HS-5 (cell line): Measurements from ENCODE around the gene NUDT21.
A peak's percentile ranks its signal among the peaks of the same experiment; 100 is the strongest.
"Not testable (repeated sequence)": the region's sequence is repeated elsewhere in the genome, so short reads cannot be mapped to it uniquely, and the experiment has no call there.

Source experiments
- DNase-seq: peaks from one replicate; pipeline ENCODE4 v3.0.0-alpha.2; 2012; ENCODE audit warnings: low read depth

The NUDT21 gene

GRCh38 chr16:56450986-56451752 lies at the start of gene NUDT21, which contains the start of gene OGFOD1:
Gene NUDT21, minus strand, starts transcription at chr16:56451332. Its CDS starts 130 bp downstream, at chr16:56451202.
Gene OGFOD1, plus strand, starts transcription at chr16:56451554. Its CDS starts 59 bp downstream, at chr16:56451613.
- DNase-seq = peak; percentile 89

DNA sequence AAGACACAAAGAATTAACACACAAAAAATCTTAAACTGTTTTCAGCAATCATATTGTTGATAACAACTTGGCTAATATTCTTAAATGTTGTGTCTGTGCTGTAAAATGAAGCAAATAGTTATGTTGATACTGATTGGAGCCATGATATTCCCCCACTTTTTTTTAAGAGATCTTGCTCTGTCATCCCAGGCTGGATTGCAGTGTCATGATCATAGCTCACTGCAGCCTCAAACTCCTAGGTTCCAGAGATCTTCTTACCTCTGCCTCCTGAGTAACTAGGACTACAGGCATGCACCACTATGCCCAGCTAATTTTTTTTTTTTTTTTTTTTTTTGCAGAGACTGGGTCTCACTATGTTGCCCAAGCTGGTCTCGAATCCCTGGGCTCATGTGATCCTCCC lies 42.7 kb upstream of the NUDT21 start:
- no peak for DNase-seq

DNA sequence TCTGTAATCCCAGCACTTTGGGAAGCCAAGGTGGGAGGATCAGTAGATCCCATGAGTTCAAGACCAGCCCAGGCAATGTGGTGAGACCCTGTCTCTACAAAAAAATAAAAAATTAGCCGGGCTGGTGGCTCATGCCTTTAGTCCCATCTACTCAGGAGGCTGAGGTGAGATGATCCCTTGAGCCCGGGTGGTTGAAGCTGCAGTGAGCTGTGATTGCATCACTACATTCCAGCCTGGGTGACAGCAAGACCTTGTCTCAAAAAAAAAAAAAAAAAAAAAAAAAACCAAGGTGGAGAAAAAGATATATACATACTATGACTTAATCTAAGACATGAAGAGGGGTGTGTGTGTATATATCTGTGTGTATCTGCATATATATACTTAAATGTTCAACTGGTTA lies 42.0 kb upstream of the NUDT21 start:
- DNase-seq = no peak

- DNase-seq = no peak
These were observed 40.6 kb upstream of the NUDT21 start for GRCh38 chr16:56491657-56492261.

GRCh38 chr16:56488868-56489267 lies 37.7 kb upstream of the NUDT21 start:
- DNase-seq = not testable (repeated sequence)

GRCh38 chr16:56488035-56488434 lies 36.9 kb upstream of the NUDT21 start:
- no peak for DNase-seq

GRCh38 chr16:56483394-56483793 lies 32.3 kb upstream of the NUDT21 start:
- no peak for DNase-seq

DNA sequence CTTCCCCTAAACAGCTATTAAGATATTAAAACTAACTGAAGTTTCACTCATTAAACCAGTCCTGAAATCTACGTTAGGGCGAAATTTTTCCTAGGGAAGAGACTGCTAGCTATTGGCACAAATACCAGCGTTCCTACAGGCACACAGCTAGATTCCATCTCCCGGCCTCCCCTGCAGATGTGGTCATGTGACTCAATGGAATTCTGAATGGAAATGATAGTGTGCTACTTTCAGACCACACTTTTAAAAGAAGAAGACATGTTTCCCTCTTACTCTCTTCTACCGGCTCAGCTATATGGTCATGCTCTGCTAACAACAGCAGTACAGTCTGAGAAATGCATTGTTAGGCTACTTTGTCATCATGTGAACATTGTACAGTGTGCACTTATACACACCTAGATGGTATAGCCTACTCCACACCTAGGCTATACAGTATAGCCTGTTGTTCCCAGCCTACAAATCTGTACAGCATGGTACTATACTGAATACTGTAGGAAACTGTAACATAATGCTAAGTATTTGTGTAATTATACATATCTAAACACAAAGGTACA lies 31.6 kb upstream of the NUDT21 start:
- no peak for DNase-seq

GRCh38 chr16:56481468-56482122 lies 30.5 kb upstream of the NUDT21 start:
- no peak for DNase-seq

GRCh38 chr16:56480776-56481467 lies 29.8 kb upstream of the NUDT21 start:
- DNase-seq = no peak

DNA sequence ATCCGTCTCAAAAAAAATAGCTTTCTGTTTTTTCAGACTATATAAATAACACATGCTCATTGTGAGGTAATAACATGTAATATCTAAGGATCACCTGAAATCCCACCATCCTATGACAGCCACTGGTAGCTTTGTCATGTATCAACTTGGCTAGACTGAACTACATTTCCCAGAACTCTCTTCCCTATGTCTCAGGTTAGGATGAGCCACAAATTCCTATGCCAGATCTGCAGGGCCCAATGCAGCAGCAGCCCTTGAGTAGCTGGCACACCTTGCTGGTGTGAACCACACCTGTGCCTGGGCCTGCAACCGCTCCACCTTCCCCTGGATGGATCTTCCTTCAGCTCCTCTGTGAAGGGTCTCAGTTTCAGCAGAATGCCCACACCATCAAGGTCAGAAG lies 28.3 kb upstream of the NUDT21 start:
- DNase-seq = no peak

GRCh38 chr16:56478281-56479049 lies 27.3 kb upstream of the NUDT21 start:
- DNase-seq = no peak

DNA sequence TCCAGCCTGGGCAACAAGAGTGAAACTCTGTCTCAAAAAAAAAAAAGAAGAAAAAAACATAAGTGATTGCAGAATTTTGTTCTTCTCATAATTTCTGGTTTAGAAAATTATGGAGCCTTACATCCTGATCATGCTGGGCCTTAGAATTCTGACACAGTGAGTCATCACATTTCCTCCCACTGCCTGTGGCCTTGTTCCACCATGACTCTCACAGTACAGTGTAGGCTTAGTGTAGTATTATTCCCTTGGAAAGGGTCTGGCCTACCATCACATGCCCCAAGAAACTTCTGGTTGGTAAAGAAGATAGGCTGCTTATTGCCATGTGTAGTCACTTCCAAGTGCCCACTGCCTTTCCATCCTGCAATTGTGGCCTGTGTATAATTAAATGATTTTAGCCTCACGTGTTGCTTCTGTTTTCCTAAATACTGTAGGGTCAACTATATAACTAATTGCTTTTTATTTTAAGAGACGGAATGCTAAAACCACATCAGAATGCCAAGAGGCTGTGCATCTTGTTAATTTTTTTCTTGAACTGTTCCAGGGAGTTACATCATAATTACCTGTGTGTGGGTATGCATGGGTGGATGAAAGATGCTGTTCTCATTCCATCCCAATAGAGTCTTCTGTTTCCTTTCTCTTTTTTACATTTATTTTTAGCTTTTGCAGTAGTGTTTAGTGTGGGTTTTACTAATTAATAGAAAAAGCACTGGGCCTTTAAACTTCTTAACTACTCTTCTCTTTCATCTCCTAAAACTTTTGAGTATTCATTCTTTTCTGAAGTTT lies 26.2 kb upstream of the NUDT21 start:
- DNase-seq = peak; percentile 75

GRCh38 chr16:56475201-56475600 lies 24.1 kb upstream of the NUDT21 start:
- DNase-seq = no peak

DNA sequence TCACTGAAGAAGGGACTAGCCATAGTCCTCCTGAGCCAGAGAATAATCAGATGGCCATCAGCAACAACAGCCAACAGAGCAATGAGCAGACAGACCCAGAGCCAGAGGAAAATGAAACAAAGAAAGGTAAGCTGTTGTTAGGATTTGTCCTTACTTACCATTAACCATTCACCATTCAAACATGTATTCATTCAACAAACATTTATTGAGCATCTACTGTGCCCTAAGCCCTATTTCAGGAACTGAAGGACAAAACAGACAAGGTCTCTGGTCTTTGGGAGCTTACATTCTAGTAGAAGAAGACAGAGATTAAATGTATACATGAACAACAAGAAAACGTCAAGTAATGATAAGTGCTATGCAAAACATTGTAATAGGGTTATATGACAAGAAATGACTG lies 19.5 kb upstream of the NUDT21 start:
- DNase-seq = no peak

- no peak for DNase-seq
These were observed 19.1 kb upstream of the NUDT21 start for GRCh38 chr16:56470232-56470631.

- DNase-seq = no peak
These were observed 18.6 kb upstream of the NUDT21 start for GRCh38 chr16:56469748-56470147.

GRCh38 chr16:56468800-56469199 lies 17.7 kb upstream of the NUDT21 start:
- DNase-seq = no peak

DNA sequence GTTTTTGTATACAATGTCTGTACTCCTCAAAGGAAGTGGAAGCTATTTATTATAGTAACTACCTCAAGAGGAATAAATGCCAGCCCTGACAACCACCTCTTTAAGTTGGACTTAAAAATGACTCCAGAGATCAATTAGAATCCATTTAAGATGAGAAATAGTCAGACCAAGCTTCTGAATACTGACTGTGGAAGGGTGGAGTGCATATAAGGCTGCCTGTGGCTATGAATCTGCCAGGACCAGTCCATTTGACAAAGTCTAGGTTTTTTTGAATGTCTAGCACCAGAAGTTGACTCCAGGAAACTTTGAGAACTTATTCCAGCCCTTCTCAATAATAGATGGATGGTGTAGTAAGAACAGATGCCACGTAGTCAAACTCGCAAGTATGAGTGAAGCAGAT lies 15.2 kb upstream of the NUDT21 start:
- no peak for DNase-seq

GRCh38 chr16:56463153-56463552 lies 12.0 kb upstream of the NUDT21 start:
- no peak for DNase-seq
